ENCODE measurements around the gene ARHGEF10L. TPM values are rescaled to one million over a fixed set of nuclear protein-coding genes. Genes with fewer than 3 reads are reported as not detected.
A peak's percentile ranks its signal among the peaks of the same experiment; 100 is the strongest.
"Not testable (repeated sequence)": the region's sequence is repeated elsewhere in the genome, so short reads cannot be mapped to it uniquely, and the experiment has no call there.

ARHGEF10L gene
- polyA plus RNA-seq, 1 donor (not counting 4 experiments of a cell fraction or from before 2014, with no cell fraction given), result 2.4 TPM

DNA sequence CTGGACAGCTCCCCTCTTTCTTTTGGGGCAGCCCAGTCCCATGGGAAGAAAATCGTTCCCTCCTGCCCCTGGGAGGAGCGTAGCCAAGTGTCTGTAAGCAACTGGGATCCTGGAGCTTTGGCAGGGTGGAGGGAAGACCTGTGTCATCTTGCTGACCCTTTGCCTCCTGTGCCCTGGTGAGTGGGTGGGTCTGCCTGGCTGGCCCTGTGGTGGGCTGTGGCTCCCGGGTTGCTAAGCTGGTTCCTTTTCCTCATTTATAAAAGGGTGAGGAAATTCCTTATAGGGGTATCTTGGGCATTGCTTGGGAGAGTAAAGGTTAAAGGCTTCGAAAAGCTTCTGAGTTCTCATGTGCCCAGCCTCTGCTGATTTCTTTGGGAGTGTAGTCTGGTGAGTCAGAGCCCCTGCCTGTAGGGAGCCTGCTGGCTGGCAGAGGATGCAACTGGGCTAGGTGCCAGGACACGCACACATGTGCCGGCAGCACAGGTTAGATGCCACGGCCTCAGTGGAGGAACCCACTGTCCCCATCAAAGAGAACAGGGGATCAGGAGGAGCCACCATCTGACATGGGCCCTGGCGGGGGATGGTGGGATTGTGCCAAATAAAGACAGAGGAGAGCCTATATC lies 85.2 kb downstream of the ARHGEF10L start:
- H3K79me2 ChIP-seq (ENCODE audit: control insufficient read depth, insufficient read depth, low read length), result no peaks in the 10 kb centered on the region
- peaks cover 9% of the 10 kb centered on the region for H3K4me1 ChIP-seq (ENCODE audit: control insufficient read depth, extremely low read depth, insufficient read depth, low read length)
- FAIRE-seq (peak; percentile 91), DNase-seq (ENCODE audit: low read depth, low spot score) (peak; percentile 58)
- no peaks in the 10 kb centered on the region for H3K9me3 ChIP-seq (ENCODE audit: control insufficient read depth, low read depth, low read length)
- no peak overlapping the region for H3K4me3 ChIP-seq (ENCODE audit: control insufficient read depth in 2 of 3, extremely low read depth in 1 of 3, insufficient read depth in 2 of 3, low read depth in 1 of 3, low read length in 3 of 3)
- peaks cover 0 to 3% of the 10 kb centered on the region in 2 experiments for H3K36me3 ChIP-seq (ENCODE audit: control insufficient read depth in 2 of 2, extremely low read depth in 1 of 2, insufficient read depth in 2 of 2, low read length in 2 of 2)
- peaks cover 4% of the 10 kb centered on the region for H3K9me1 ChIP-seq (ENCODE audit: control insufficient read depth, extremely low read depth, insufficient read depth, low read length)
- dilution Hi-C loops (cut with MboI; ENCODE audit: extremely low pct_ligation_motif_present, low sequenced_read_pairs), result no loop called here
- H3K9ac ChIP-seq (ENCODE audit: control insufficient read depth, extremely low read depth, insufficient read depth, low read length), result peak overlapping the region; percentile 28
- no peaks in the 10 kb centered on the region for H4K20me1 ChIP-seq (ENCODE audit: control insufficient read depth, extremely low read depth, insufficient read depth, low read length)
- H3K27ac ChIP-seq (ENCODE audit: control insufficient read depth, insufficient read depth, low read length), result no peak overlapping the region
- H3K4me2 ChIP-seq (ENCODE audit: control insufficient read depth, extremely low read depth, insufficient read depth, low read depth, low read length), result peak overlapping the region; percentile 49
- TF ChIP-seq, protein P1, sequence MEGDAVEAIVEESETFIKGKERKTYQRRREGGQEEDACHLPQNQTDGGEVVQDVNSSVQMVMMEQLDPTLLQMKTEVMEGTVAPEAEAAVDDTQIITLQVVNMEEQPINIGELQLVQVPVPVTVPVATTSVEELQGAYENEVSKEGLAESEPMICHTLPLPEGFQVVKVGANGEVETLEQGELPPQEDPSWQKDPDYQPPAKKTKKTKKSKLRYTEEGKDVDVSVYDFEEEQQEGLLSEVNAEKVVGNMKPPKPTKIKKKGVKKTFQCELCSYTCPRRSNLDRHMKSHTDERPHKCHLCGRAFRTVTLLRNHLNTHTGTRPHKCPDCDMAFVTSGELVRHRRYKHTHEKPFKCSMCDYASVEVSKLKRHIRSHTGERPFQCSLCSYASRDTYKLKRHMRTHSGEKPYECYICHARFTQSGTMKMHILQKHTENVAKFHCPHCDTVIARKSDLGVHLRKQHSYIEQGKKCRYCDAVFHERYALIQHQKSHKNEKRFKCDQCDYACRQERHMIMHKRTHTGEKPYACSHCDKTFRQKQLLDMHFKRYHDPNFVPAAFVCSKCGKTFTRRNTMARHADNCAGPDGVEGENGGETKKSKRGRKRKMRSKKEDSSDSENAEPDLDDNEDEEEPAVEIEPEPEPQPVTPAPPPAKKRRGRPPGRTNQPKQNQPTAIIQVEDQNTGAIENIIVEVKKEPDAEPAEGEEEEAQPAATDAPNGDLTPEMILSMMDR (optimal IDR thresholded peaks at IDR 0.05 in 1 of 3, IDR thresholded peaks at IDR 0.05 in 1 of 3, conservative IDR thresholded peaks at IDR 0.05 in 1 of 3; ENCODE audit: extremely low read depth in 1 of 3, insufficient read depth in 2 of 3, low read length in 3 of 3), result no peak
- TF ChIP-seq EZH2 (IDR thresholded peaks at IDR 0.05; ENCODE audit: low read length), result no peak
- H2AFZ ChIP-seq (ENCODE audit: control insufficient read depth, low read length), result no peak overlapping the region
- H3K27me3 ChIP-seq (ENCODE audit: control insufficient read depth, extremely low read depth, insufficient read depth, low read length), result no peaks in the 10 kb centered on the region

GRCh38 chr1:17627239-17628052 lies 87.9 kb downstream of the ARHGEF10L start:
- Histone ChIP-seq H3K27me3 (ENCODE audit: control insufficient read depth, extremely low read depth, insufficient read depth, low read length) (no peaks in the 10 kb centered on the region), H3K79me2 (ENCODE audit: control insufficient read depth, insufficient read depth, low read length) (no peaks in the 10 kb centered on the region), H3K9ac (ENCODE audit: control insufficient read depth, extremely low read depth, insufficient read depth, low read length) (no peak overlapping the region), H4K20me1 (ENCODE audit: control insufficient read depth, extremely low read depth, insufficient read depth, low read length) (no peaks in the 10 kb centered on the region), H3K4me2 (ENCODE audit: control insufficient read depth, extremely low read depth, insufficient read depth, low read depth, low read length) (no peak overlapping the region), H3K9me1 (ENCODE audit: control insufficient read depth, extremely low read depth, insufficient read depth, low read length) (peaks cover 4% of the 10 kb centered on the region), H3K4me3 (ENCODE audit: control insufficient read depth in 2 of 3, extremely low read depth in 1 of 3, insufficient read depth in 2 of 3, low read depth in 1 of 3, low read length in 3 of 3) (no peak overlapping the region), H3K36me3 (ENCODE audit: control insufficient read depth in 2 of 2, extremely low read depth in 1 of 2, insufficient read depth in 2 of 2, low read length in 2 of 2) (peaks cover 0 to 5% of the 10 kb centered on the region in 2 experiments), H3K4me1 (ENCODE audit: control insufficient read depth, extremely low read depth, insufficient read depth, low read length) (peaks cover 9% of the 10 kb centered on the region), H3K9me3 (ENCODE audit: control insufficient read depth, low read depth, low read length) (no peaks in the 10 kb centered on the region), H3K27ac (ENCODE audit: control insufficient read depth, insufficient read depth, low read length) (no peak overlapping the region), H2AFZ (ENCODE audit: control insufficient read depth, low read length) (no peak overlapping the region)
- DNase-seq (ENCODE audit: low read depth, low spot score), result no peak
- TF ChIP-seq, protein P1 (optimal IDR thresholded peaks at IDR 0.05 in 1 of 3, IDR thresholded peaks at IDR 0.05 in 1 of 3, conservative IDR thresholded peaks at IDR 0.05 in 1 of 3; ENCODE audit: extremely low read depth in 1 of 3, insufficient read depth in 2 of 3, low read length in 3 of 3), result peak in 1 of 3 experiments; percentile 55
- TF ChIP-seq EZH2 (IDR thresholded peaks at IDR 0.05; ENCODE audit: low read length), result no peak
- dilution Hi-C loops (cut with MboI; ENCODE audit: extremely low pct_ligation_motif_present, low sequenced_read_pairs), result no loop called here
- FAIRE-seq, result no peak

GRCh38 chr1:17629046-17629445 lies 89.5 kb downstream of the ARHGEF10L start:
- H3K4me1 ChIP-seq (ENCODE audit: control insufficient read depth, extremely low read depth, insufficient read depth, low read length); H3K9me1 ChIP-seq (ENCODE audit: control insufficient read depth, extremely low read depth, insufficient read depth, low read length); H3K4me2 ChIP-seq (ENCODE audit: control insufficient read depth, extremely low read depth, insufficient read depth, low read depth, low read length); H3K4me3 ChIP-seq (ENCODE audit: control insufficient read depth in 2 of 3, extremely low read depth in 1 of 3, insufficient read depth in 2 of 3, low read depth in 1 of 3, low read length in 3 of 3); H2AFZ ChIP-seq (ENCODE audit: control insufficient read depth, low read length); H3K36me3 ChIP-seq (ENCODE audit: control insufficient read depth in 2 of 2, extremely low read depth in 1 of 2, insufficient read depth in 2 of 2, low read length in 2 of 2); H3K9me3 ChIP-seq (ENCODE audit: control insufficient read depth, low read depth, low read length); FAIRE-seq; H3K27me3 ChIP-seq (ENCODE audit: control insufficient read depth, extremely low read depth, insufficient read depth, low read length); H3K79me2 ChIP-seq (ENCODE audit: control insufficient read depth, insufficient read depth, low read length); H3K27ac ChIP-seq (ENCODE audit: control insufficient read depth, insufficient read depth, low read length); H3K9ac ChIP-seq (ENCODE audit: control insufficient read depth, extremely low read depth, insufficient read depth, low read length); H4K20me1 ChIP-seq (ENCODE audit: control insufficient read depth, extremely low read depth, insufficient read depth, low read length); dilution Hi-C loops (cut with MboI; ENCODE audit: extremely low pct_ligation_motif_present, low sequenced_read_pairs); DNase-seq (ENCODE audit: low read depth, low spot score): not testable (repeated sequence)

Data from keratinocyte (primary cell).